CD8-positive, alpha-beta memory T cell (primary cell): ENCODE data around the gene SPRY1. TPM values are rescaled to one million over a fixed set of nuclear protein-coding genes. Genes with fewer than 3 reads are reported as not detected.

ENCODE experiments used
- CTCF ChIA-PET: fragments of 350-600 bp; sonication (Branson Sonifier 250); formaldehyde crosslinking; loops from one replicate; lab custom pipeline; 2021; ENCODE audit warnings: antibody characterized with exemption; lab: Charles Lee
- POLR2A ChIA-PET: fragments of 350-600 bp; sonication (Branson Sonifier 250); formaldehyde crosslinking; loops from one replicate; lab custom pipeline; 2021; ENCODE audit warnings: antibody characterized with exemption; lab: Charles Lee
- DNase-seq, 5 donors: peaks; one replicate each; pipeline versions ENCODE4 v3.0.0 to v3.0.0-alpha.2; 2020 to 2022; ENCODE audit warnings: mixed read lengths in 1 of 5
- H3K27ac ChIP-seq: one replicate; pipeline ENCODE4 v1.7.0; 2013; ENCODE audit warnings: low read depth, mild to moderate bottlenecking, low read length, moderate library complexity
- H3K27me3 ChIP-seq: 2 replicates; pipeline ENCODE4 v1.7.0; 2013; ENCODE audit warnings: low read length, mild to moderate bottlenecking; ENCODE audit not compliant: insufficient read depth, poor library complexity, severe bottlenecking
- H3K36me3 ChIP-seq: 2 replicates; pipeline ENCODE4 v1.7.0; 2013; ENCODE audit warnings: mild to moderate bottlenecking, low read length, moderate library complexity; ENCODE audit not compliant: insufficient read depth
- H3K4me1 ChIP-seq: 2 replicates; pipeline ENCODE4 v1.7.0; 2013; ENCODE audit warnings: mild to moderate bottlenecking, low read length, moderate library complexity; ENCODE audit not compliant: insufficient read depth
- H3K4me3 ChIP-seq: 2 replicates; pipeline ENCODE4 v1.7.0; 2013; ENCODE audit warnings: mild to moderate bottlenecking, low read length
- H3K9me3 ChIP-seq: 2 replicates; pipeline ENCODE4 v1.7.0; 2013; ENCODE audit warnings: mild to moderate bottlenecking, low read length
- H3K27ac Mint-ChIP-seq, 8 donors: one replicate each; pipeline ENCODE4 v1.8.0; 2020 to 2021; ENCODE audit warnings: mixed read lengths in 8 of 8, mild to moderate bottlenecking in 6 of 8, inconsistent platforms in 3 of 8, moderate library complexity in 3 of 8
- H3K27me3 Mint-ChIP-seq, 2 donors: one replicate each; pipeline ENCODE4 v1.8.0; 2020 to 2021; ENCODE audit warnings: mixed read lengths in 2 of 2, mild to moderate bottlenecking in 1 of 2, moderate library complexity in 1 of 2
- H3K36me3 Mint-ChIP-seq, 3 donors: one replicate each; pipeline ENCODE4 v1.8.0; 2020 to 2021; ENCODE audit warnings: mixed read lengths in 3 of 3, inconsistent platforms in 1 of 3, mild to moderate bottlenecking in 1 of 3
- H3K4me1 Mint-ChIP-seq, 3 donors: one replicate each; pipeline ENCODE4 v1.8.0; 2020 to 2021; ENCODE audit warnings: mixed read lengths in 3 of 3, inconsistent platforms in 1 of 3, mild to moderate bottlenecking in 1 of 3
- H3K4me3 Mint-ChIP-seq, 7 donors: one replicate each; pipeline ENCODE4 v1.8.0; 2020 to 2021; ENCODE audit warnings: mixed read lengths in 7 of 7, mild to moderate bottlenecking in 6 of 7, moderate library complexity in 4 of 7, inconsistent platforms in 2 of 7
- H3K9me3 Mint-ChIP-seq, 5 donors: one replicate each; pipeline ENCODE4 v1.8.0; 2020 to 2022; ENCODE audit warnings: mixed read lengths in 5 of 5, mild to moderate bottlenecking in 3 of 5, moderate library complexity in 2 of 5, inconsistent platforms in 1 of 5
- polyA plus RNA-seq: library from polyadenylated mRNA; unstranded; fragments of 300-500 nt; fragmentation: Illumina TruSeq; gene quantifications from one replicate; pipeline ENCODE4 v1.2.3, GENCODE V29; 2021
- total RNA-seq, 2 experiments: library from RNA; stranded (reverse); gene quantifications; one replicate each; pipeline ENCODE4 v1.2.3, GENCODE V29; 2021

The SPRY1 gene
- total and polyA plus RNA-seq, 3 experiments from 2014 or later = 27.2 to 40.8 (median 40.6) TPM

DNA sequence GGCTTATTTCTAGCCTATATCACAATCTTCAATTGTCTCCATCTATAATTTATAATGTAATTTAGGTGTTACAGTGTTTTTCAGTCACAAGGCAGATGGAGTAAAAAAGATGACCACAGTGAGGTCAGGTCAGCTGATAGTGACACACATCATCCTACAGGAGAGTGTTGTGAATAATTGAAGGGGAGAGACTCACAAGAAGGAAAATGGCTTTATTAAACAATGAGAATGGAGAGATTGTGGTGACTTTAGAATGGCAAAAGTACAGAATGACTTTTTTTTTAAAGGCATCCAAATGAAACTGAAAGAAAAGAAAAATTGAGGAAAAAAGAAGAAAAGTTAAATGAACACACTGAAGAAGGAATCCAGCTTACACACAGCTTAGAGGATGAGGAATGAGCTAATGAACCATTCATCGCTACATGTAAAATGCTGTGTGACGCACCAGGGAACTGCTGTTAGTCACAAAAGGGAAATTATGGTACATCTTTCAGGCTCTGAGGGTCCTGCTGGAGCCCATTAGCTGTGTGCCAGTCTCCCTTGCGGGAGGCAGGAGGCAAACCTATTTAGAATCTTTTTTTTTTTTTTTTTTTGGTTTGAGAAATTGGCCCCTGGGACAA is 56.6 kb downstream of the SPRY1 start:
- Mint-ChIP-seq H3K4me1 (peaks cover 13 to 21% (median 15%) of the 10 kb centered on the region in 3 donors), H3K27ac (peak overlapping the region in 1 of 8 donors; percentile 17), H3K9me3 (no peaks in the 10 kb centered on the region), H3K4me3 (no peak overlapping the region), H3K36me3 (no peaks in the 10 kb centered on the region), H3K27me3 (peaks cover 0 to 3% of the 10 kb centered on the region in 2 donors)
- Histone ChIP-seq H3K9me3 (no peaks in the 10 kb centered on the region), H3K36me3 (no peaks in the 10 kb centered on the region), H3K27ac (no peak overlapping the region), H3K27me3 (no peaks in the 10 kb centered on the region), H3K4me1 (no peaks in the 10 kb centered on the region), H3K4me3 (no peak overlapping the region)
- POLR2A ChIA-PET = interaction anchor here (0.6 kb wide), 1 partner anchor 130 kb away, joined by 3 read pairs; no protein-coding TSS in a partner anchor
- DNase-seq = no peak
- CTCF ChIA-PET = interaction anchor here (0.9 to 1.4 kb wide), 3 partner anchors 9 to 63 kb away, joined by 3 read pairs; partner anchors contain the start of gene SPRY1
